HG03196 (cell line): ENCODE results near the gene NPRL2.
A peak's percentile ranks its signal among the peaks of the same experiment; 100 is the strongest.
"Not testable (repeated sequence)": the region's sequence is repeated elsewhere in the genome, so short reads cannot be mapped to it uniquely, and the experiment has no call there.

ENCODE experiments used
- ATAC-seq: cut with Tn5 transposase; IDR thresholded peaks from one replicate; pipeline ENCODE4 v1.9.1; 2021; ENCODE audit not compliant: unreplicated experiment

NPRL2 gene

DNA sequence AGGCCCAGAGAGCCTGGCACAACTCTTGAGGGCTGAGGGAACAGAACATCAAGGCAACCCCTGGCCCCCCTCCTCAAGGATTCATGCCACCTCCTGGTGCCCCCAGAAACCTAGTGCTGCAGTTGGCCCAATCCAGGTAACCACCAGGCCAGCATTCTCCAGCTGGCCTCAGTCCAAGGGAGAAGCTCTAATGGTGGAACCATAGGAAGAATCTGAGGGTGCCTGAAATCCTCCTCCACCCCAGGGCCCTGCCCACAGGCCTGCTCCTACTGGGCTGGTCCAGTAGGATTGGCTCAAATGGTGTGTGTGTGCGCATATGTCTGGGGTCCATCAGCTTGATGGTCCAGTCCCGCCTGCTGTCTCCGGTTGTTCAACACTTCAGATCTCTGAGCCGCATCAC lies 35.8 kb downstream of the NPRL2 start:
- no peak for ATAC-seq

DNA sequence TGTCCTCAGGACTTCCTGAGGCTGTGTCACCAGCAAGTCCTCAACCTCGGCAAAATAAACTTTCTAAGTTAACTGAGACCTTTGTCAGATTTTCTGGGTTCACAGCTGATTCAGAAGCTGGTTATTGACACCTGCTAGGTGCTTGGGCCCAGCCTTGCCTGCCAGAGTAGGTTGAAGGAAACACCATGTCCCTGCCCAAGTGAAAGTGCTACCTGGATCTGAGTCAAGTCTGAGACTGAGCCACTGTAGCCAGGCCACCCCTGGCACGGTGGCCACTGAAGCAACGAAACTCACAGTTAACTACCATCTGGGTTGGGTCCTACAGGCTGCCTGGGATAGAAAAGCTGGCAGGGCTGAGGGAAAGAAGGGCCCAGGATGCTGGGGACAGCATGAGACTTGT lies 36.2 kb downstream of the NPRL2 start:
- ATAC-seq, result no peak

DNA sequence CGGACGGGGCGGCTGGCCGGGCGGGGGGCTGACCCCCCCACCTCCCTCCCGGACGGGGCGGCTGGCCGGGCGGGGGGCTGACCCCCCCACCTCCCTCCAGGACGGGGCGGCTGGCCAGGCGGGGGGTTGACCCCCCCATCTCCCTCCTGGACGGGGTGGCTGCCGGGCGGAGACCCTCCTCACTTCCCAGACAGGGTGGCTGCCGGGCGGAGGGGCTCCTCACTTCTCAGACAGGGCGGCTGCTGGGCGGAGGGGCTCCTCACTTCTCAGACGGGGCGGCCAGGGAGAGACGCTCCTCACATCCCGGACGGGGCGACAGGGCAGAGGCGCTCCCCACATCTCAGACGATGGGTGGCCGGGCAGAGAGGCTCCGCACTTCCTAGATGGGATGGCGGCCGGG lies 38.5 kb downstream of the NPRL2 start:
- ATAC-seq, result not testable (repeated sequence)

DNA sequence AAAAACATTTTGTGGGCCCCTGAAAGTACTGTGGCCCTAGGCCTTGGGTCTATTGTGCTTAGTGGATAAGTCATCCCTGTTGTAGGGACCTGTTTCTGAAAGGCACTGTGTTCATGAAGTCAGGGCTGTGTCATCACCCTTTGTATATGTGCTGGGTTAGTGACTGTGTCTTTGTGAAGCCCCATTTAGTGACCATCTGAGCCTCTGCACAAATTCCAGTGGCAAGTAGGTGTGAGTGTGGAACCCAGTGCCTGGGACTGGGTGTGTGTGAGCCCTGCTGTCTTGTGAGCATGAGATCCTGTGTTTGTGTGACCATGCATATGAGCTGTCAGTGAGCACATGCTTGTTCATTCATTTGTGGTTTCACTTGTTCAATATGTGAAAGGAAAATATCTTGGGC lies 46.0 kb downstream of the NPRL2 start:
- no peak for ATAC-seq

DNA sequence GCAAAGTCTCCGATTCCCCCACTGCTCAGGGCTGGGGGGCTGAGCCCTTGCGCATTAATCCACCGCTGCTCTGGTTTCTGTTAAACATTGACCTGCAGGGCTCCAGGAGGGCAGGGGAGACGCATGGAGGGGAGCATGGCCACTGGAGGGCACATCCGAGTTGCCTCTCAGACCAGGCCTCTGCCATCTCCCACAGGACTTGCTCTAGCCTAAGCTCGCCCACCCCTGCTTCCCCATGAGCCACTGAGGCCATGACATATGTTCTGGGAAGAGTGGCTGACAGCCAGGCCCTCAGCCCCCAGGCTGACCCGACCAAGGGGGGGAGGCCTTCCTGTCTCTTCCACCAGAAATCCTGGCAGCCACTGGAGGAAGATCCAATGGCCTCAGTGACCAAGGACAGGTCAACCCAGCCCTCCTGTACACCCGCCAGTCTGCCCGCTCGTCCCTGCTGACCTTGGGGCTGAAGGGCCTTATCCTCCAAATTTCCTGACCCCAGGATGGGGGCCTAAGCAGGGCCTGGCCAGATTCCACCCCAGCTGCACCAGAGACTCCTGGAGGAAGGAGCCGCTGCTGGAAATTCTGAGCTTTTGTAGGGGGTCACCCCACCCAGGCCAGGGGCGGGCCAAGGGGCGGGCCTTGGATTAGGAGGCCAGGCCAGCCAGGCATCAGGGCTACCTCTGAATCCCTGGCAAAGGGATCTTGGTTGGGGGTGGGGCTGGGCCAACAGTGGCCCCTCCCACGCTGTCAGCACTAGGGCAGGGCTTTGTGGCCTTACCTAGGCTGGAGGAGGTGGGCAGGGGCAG lies 47.4 kb downstream of the NPRL2 start, which contains the start of gene HYAL1:
Gene HYAL1 (minus strand): TSS at position 562 of the 803 bp plus-strand sequence. CDS start 618 bp downstream, outside the sequence.
- no peak for ATAC-seq

DNA sequence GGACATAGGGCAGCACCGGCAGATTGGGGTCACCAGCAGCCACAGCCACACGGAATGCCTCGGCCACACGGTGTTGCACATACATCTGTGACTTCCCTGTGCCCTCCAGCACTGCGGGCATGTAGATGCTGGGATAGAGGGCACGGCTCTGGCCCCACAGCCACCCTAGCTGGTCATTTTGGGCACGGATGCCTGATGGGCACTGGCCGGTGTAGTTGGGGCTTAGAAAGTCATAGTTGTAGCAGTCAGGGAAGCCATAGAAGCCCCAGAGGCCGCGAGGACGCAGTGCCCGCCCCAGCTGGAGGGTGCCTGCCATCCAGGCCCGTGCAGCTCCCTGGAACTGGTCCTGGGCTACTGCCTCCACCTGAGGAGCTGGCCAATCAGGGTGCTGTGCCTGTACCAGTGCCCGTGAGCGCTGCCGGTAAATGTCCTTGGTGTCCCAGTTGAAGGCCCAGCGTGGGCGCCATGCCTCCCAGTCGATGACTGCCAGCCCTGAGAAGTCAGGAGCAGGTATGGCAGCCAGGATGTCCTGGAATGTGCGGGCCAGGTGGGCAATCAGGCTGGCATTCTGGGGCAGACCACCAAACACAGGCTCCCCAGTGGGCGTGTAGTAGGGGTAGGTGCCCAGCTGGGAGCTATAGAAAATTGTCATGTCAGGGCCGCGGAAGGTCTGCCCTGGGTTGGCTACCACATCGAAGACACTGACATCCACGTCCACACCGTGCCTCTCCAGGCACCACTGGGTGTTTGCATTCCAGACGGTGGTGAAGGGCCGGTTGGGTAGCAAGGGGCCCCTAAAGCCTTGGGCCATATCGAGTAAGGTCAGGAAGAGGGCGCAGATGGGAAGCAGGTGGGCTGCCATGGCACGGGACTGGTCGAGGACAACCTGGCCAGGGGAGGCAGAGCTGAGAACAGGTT lies 48.2 kb downstream of the NPRL2 start:
- ATAC-seq, result no peak

DNA sequence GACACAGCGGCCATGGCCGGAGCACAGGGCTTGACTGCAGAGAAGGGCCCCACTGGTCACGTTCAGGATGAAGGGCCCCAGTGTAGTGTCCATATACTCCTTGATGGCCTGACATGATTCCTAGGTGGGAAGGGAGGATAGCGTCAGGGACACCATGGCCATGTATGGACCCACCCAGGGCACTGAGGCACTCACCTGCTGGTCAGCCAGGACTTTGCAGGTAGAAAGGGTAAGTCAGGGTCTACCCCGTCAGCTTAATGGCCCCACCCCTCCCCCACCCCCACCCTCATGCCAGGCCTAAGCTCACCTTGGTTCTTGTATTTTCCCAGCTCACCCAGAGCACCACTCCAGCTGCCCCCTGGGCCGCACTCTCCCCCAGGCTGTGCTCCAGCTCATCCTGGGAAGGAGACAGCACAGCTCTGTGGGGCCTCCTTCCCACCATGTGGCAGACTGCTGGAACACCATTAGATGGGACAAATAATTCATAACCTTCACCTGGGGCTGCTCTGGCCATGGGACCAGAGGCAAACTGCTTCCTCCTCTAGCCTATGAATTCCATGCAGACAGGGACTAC lies 49.8 kb downstream of the NPRL2 start:
- no peak for ATAC-seq

DNA sequence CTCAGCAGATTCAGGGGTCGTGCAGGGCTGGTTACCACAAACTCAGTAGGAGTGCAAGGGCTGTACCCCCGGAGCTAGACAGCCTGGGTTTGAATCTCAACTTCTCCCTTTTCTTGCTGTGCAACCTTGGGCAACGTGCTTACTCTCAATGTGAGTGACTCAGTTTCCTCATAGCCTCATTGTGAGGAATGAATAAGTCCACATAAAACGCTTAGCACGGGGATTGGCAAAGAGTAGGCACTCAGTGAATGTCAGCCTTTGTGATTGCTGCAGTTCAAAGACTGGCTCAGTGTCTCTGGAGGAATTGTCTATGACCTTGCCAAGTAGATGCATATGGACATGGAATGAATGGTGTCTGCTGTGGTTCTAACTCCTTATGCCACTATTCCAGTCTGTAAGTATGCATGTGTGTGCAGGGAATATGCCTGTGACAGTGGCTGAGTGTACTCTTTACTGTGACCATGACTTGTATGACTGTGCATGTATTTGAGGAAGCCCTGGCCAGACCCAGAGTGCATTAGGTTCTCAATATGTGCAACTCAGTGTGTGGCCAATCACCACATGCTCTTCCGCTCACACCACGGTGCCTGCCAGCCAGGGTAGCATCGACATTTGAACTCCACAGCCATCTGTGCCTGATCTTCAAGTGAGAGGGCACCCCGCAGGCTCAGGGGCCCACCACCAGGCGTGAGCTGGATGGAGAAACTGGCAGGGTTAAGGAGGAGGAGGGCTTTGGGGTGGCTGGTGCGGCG lies 50.5 kb downstream of the NPRL2 start:
- ATAC-seq, result no peak

DNA sequence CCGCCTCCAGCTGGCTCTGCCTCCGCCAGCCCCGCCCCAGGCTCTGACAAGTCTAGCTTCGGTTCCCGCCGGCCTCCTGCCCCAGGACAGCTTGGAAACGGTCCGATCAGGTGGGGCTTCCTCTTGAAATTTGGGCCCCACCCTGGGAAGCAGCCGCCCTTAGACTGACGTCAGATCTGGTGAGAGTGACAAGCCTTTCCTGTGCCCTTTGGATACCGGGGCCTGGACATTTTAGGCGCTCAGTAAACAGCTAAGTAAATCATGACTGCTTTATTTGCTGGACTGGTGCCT lies 51.0 kb downstream of the NPRL2 start:
- ATAC-seq, result no peak

DNA sequence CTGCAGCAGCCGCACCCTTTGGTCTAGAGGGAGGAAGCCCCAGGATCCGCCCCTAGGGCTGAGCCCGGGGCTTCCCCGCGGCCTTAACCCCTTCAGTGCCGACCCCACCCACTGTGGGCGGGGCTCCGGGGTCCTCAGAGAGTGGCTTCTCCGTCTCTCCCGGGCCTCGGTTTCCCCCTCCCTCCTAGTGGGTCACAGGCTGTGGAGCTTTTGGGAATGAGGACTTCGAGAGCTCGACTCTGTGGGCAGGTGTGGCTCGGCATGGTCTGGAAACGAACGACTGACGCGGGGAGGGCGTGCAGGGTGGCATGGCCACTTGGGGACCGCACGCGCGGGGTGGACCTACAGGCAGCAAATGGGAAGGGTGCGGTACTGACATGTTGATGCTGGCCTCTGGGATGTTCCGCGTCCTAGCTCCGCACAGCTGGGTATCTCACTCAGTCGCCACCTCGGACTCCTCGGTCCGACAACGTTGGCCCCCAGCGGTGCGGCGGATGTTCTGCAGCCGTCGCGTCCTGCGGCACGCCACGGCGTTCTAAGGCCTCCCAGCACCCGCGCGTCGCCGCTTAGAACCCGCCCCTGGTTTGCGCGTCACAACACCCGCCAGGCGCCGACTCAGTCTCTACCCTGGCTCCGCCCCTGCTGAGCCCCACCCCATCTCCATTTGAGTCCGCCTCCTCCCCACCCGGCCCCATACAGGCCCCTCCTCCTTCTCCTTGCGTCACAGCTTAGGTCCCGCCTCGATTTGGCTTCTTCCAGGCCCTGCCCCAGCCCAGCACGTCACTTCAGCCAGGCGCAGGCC lies 51.5 kb downstream of the NPRL2 start, which contains the start of the genes HYAL3 and NAA80:
Gene HYAL3 (minus strand): TSS at position 570 of the 802 bp plus-strand sequence. CDS start 3,803 bp downstream, outside the sequence.
Gene NAA80 (minus strand): TSS at position 570 of the 802 bp plus-strand sequence. CDS start 1,942 bp downstream, outside the sequence.
- ATAC-seq, result peak; percentile 76

DNA sequence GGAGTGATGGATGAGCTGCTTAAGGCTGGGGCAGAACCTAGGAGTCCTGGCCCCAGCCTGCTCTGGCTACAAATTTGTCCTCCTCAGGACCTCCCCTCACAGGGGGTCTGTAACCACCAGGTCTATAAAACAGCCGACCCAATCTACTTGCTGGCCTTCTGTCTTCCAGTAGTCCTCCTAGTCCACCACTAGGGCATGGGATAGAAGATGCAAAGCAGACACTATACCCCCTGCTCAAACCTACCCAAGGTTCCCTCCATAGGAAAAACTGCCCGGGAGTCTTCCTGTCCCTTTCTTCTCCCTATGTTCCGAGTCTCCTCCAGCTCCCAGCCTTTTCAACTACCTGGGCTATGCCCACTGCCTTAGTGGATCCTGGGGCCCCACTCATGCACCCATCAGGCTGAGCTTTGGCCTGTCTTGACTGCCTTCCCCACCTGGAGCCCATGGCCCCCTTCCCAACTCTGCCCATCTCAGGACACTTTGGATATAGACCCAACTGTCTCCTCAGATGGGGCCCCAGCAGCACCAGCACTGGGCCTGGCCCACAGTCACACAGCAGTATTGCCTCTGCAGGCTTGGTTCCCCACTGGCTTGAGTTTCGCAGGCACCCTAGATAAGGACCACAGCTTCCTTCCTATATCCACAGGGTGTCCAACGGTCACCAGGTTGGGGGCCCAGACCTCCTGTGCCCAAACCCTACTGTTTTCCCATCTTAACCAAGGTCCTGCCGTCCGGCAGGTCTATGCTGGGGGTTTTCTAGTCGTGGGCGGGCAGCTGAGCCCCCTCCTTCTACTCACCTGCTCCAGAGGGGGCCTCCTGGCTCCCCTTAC lies 52.5 kb downstream of the NPRL2 start:
- no peak for ATAC-seq

DNA sequence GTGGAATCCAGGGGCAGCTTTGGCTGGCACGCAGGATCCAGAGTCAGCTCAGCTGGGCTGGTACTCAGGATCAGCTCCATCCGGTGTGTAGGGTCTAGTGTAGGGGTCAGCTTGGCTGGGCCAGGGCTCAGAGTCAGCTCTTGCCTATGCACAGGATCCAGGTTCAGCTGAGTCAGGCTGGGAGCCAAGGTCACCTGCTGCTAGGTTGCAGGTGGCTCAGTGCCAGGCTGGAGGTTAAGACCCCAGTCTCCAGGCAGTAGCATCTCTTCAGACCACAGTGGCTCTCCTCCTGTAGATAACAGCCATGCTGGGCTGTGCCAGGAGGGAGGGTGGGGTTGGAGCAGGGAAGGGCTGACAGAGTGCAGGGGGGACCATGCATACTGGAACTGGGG lies 53.2 kb downstream of the NPRL2 start:
- ATAC-seq, result no peak
